Stimulated activated CD8-positive, alpha-beta memory T cell treated with anti-CD3 and anti-CD28 coated beads, Interleukin-12 subunit alpha, Interleukin-12 subunit beta, amount 100 ng/mL, for 24 hours (primary cell): ENCODE measurements around the gene LGALS9B.
"Not testable (repeated sequence)": the region's sequence is repeated elsewhere in the genome, so short reads cannot be mapped to it uniquely, and the experiment has no call there.

Experiments
- DNase-seq: peaks from one replicate; pipeline ENCODE4 v3.0.0-alpha.2; 2020; ENCODE audit errors: extremely low read depth

The LGALS9B gene

GRCh38 chr17:20466999-20467398 lies 340 bp downstream of the LGALS9B start:
- not testable (repeated sequence) for DNase-seq

GRCh38 chr17:20466553-20466952 lies 786 bp downstream of the LGALS9B start:
- not testable (repeated sequence) for DNase-seq

GRCh38 chr17:20465535-20465934 lies 1.8 kb downstream of the LGALS9B start:
- DNase-seq = not testable (repeated sequence)

- not testable (repeated sequence) for DNase-seq
Observed at GRCh38 chr17:20464854-20465414, 2.4 kb downstream of the LGALS9B start.

GRCh38 chr17:20462158-20462557 lies 5.2 kb downstream of the LGALS9B start:
- not testable (repeated sequence) for DNase-seq

- not testable (repeated sequence) for DNase-seq
Observed at GRCh38 chr17:20457848-20458381, 9.4 kb downstream of the LGALS9B start.

GRCh38 chr17:20455106-20455505 lies 12.2 kb downstream of the LGALS9B start:
- not testable (repeated sequence) for DNase-seq

GRCh38 chr17:20453820-20454434 lies 13.4 kb downstream of the LGALS9B start:
- not testable (repeated sequence) for DNase-seq

- not testable (repeated sequence) for DNase-seq
Observed at GRCh38 chr17:20450852-20451251, 16.5 kb downstream of the LGALS9B start.

- DNase-seq = not testable (repeated sequence)
Observed at GRCh38 chr17:20447534-20448321, 19.6 kb downstream of the LGALS9B start.

GRCh38 chr17:20446895-20447294 lies 20.4 kb downstream of the LGALS9B start:
- DNase-seq = not testable (repeated sequence)

GRCh38 chr17:20444581-20445236 lies 22.6 kb downstream of the LGALS9B start:
- DNase-seq = not testable (repeated sequence)

- not testable (repeated sequence) for DNase-seq
Observed at GRCh38 chr17:20444173-20444572, 23.2 kb downstream of the LGALS9B start.

GRCh38 chr17:20443632-20444031 lies 23.7 kb downstream of the LGALS9B start:
- not testable (repeated sequence) for DNase-seq

- not testable (repeated sequence) for DNase-seq
Observed at GRCh38 chr17:20440665-20441064, 26.7 kb downstream of the LGALS9B start.

GRCh38 chr17:20435166-20435565 lies 32.2 kb downstream of the LGALS9B start:
- DNase-seq = not testable (repeated sequence)

GRCh38 chr17:20433382-20433781 lies 34.0 kb downstream of the LGALS9B start:
- not testable (repeated sequence) for DNase-seq

GRCh38 chr17:20427264-20427663 lies 40.1 kb downstream of the LGALS9B start:
- DNase-seq = not testable (repeated sequence)

GRCh38 chr17:20422826-20423225 lies 44.5 kb downstream of the LGALS9B start:
- DNase-seq = not testable (repeated sequence)

- not testable (repeated sequence) for DNase-seq
Observed at GRCh38 chr17:20418838-20419237, 48.5 kb downstream of the LGALS9B start.

GRCh38 chr17:20417492-20418080 lies 49.8 kb downstream of the LGALS9B start:
- not testable (repeated sequence) for DNase-seq
